Activated CD4-positive, alpha-beta memory T cell treated with anti-CD3 and anti-CD28 coated beads for 36 hours (primary cell): Measurements from ENCODE around the gene KDM2A. TPM values are rescaled to one million over a fixed set of nuclear protein-coding genes. Genes with fewer than 3 reads are reported as not detected.
"Not testable (repeated sequence)": the region's sequence is repeated elsewhere in the genome, so short reads cannot be mapped to it uniquely, and the experiment has no call there.

Experiments
- CTCF ChIA-PET: fragments of 350-600 bp; sonication (Branson Sonifier 250); formaldehyde crosslinking; loops from one replicate; lab custom pipeline; 2021; ENCODE audit warnings: antibody characterized with exemption, inconsistent platforms; lab: Charles Lee
- POLR2A ChIA-PET: fragments of 350-600 bp; sonication (Branson Sonifier 250); formaldehyde crosslinking; loops from one replicate; lab custom pipeline; 2021; ENCODE audit warnings: antibody characterized with exemption; lab: Charles Lee
- DNase-seq: peaks from one replicate; pipeline ENCODE4 v3.0.0-alpha.2; 2020
- H3K27ac Mint-ChIP-seq: one replicate; pipeline ENCODE4 v1.8.0; 2021; ENCODE audit warnings: mixed read lengths
- H3K27me3 Mint-ChIP-seq: one replicate; pipeline ENCODE4 v1.8.0; 2021; ENCODE audit warnings: mixed read lengths
- H3K36me3 Mint-ChIP-seq: one replicate; pipeline ENCODE4 v1.8.0; 2021; ENCODE audit warnings: mixed read lengths
- H3K4me1 Mint-ChIP-seq: one replicate; pipeline ENCODE4 v1.8.0; 2021; ENCODE audit warnings: low read depth, mixed read lengths
- H3K4me3 Mint-ChIP-seq: one replicate; pipeline ENCODE4 v1.8.0; 2021; ENCODE audit warnings: mild to moderate bottlenecking, mixed read lengths
- H3K9me3 Mint-ChIP-seq: one replicate; pipeline ENCODE4 v1.8.0; 2021; ENCODE audit warnings: mixed read lengths
- intact Hi-C: fragments of 100-400 bp; cut with micrococcal nuclease; formaldehyde crosslinking; loops from one replicate; pipeline ENCODE4 v1.15.1; 2023
- total RNA-seq, 2 experiments: library from RNA; stranded (reverse); gene quantifications; one replicate each; pipeline ENCODE4 v1.2.3, GENCODE V29; 2021

KDM2A gene
- total RNA-seq, 2 experiments from 2014 or later: 65.1 to 69.6 TPM

GRCh38 chr11:67153971-67154370 lies 34.9 kb downstream of the KDM2A start:
- DNase-seq: no peak
- intact Hi-C loops: no loop called here
- H3K27me3 Mint-ChIP-seq: no peaks in the 10 kb centered on the region
- H3K4me1 Mint-ChIP-seq: peaks cover 9% of the 10 kb centered on the region
- H3K4me3 Mint-ChIP-seq: no peak overlapping the region
- H3K36me3 Mint-ChIP-seq: peaks cover 8% of the 10 kb centered on the region
- no peaks in the 10 kb centered on the region for H3K9me3 Mint-ChIP-seq
- H3K27ac Mint-ChIP-seq: no peak overlapping the region
- ChIA-PET CTCF (interaction anchor here (2.6 kb wide), 1 partner anchor 14 kb away, joined by 12 read pairs; no protein-coding TSS in a partner anchor), POLR2A (no interaction called here)

GRCh38 chr11:67154726-67155125 lies 35.7 kb downstream of the KDM2A start:
- CTCF ChIA-PET: interaction anchor here (2.6 kb wide), 1 partner anchor 13 kb away, joined by 12 read pairs; no protein-coding TSS in a partner anchor
- intact Hi-C loops: no loop called here
- H3K4me3 Mint-ChIP-seq: no peak overlapping the region

GRCh38 chr11:67157691-67158090 lies 38.6 kb downstream of the KDM2A start:
- no peaks in the 10 kb centered on the region for H3K27me3 Mint-ChIP-seq
- no peak overlapping the region for H3K27ac Mint-ChIP-seq

More at GRCh38 chr11:67154726-67155125, 35.7 kb downstream of the KDM2A start:
- H3K4me1 Mint-ChIP-seq: peaks cover 15% of the 10 kb centered on the region
- H3K27ac Mint-ChIP-seq: no peak overlapping the region
- no peak for DNase-seq
- H3K27me3 Mint-ChIP-seq: no peaks in the 10 kb centered on the region
- POLR2A ChIA-PET: no interaction called here
- peaks cover 8% of the 10 kb centered on the region for H3K36me3 Mint-ChIP-seq
- no peaks in the 10 kb centered on the region for H3K9me3 Mint-ChIP-seq

GRCh38 chr11:67158221-67158620 lies 39.2 kb downstream of the KDM2A start:
- H3K9me3 Mint-ChIP-seq: no peaks in the 10 kb centered on the region
- H3K4me3 Mint-ChIP-seq: no peak overlapping the region
- peaks cover 39% of the 10 kb centered on the region for H3K4me1 Mint-ChIP-seq
- ChIA-PET CTCF (interaction anchor here (0.9 to 1.9 kb wide), 2 partner anchors 10 to 159 kb away, joined by 3 to 6 read pairs; no protein-coding TSS in a partner anchor), POLR2A (interaction anchor here (0.6 kb wide), 1 partner anchor 168 kb away, joined by 4 read pairs; no protein-coding TSS in a partner anchor)
- intact Hi-C loops: no loop called here
- H3K36me3 Mint-ChIP-seq: no peaks in the 10 kb centered on the region
- H3K27me3 Mint-ChIP-seq: no peaks in the 10 kb centered on the region
- no peak overlapping the region for H3K27ac Mint-ChIP-seq
- no peak for DNase-seq

More at GRCh38 chr11:67157691-67158090, 38.6 kb downstream of the KDM2A start:
- ChIA-PET POLR2A (interaction anchor here (0.6 kb wide), 1 partner anchor 169 kb away, joined by 4 read pairs; no protein-coding TSS in a partner anchor), CTCF (interaction anchor here (0.6 to 0.9 kb wide), 3 partner anchors 10 to 159 kb away, joined by 3 to 4 read pairs (median 3); no protein-coding TSS in a partner anchor)
- no peak for DNase-seq
- peaks cover 35% of the 10 kb centered on the region for H3K4me1 Mint-ChIP-seq
- intact Hi-C loops: no loop called here
- H3K36me3 Mint-ChIP-seq: no peaks in the 10 kb centered on the region
- H3K4me3 Mint-ChIP-seq: no peak overlapping the region
- no peaks in the 10 kb centered on the region for H3K9me3 Mint-ChIP-seq

- Mint-ChIP-seq H3K9me3 (no peaks in the 10 kb centered on the region), H3K27ac (no peak overlapping the region), H3K4me1 (peaks cover 43% of the 10 kb centered on the region), H3K4me3 (no peak overlapping the region), H3K27me3 (no peaks in the 10 kb centered on the region), H3K36me3 (no peaks in the 10 kb centered on the region)
- ChIA-PET POLR2A (no interaction called here), CTCF (interaction anchor here (1.2 kb wide), 1 partner anchor 12 kb away, joined by 4 read pairs; no protein-coding TSS in a partner anchor)
- DNase-seq: no peak
- intact Hi-C loops: loop anchor here (5.0 kb wide), 1 partner anchor 43 kb away; the partner anchor contains the start of gene KDM2A
These were observed 41.0 kb downstream of the KDM2A start for GRCh38 chr11:67160045-67160444.

- H3K4me3 Mint-ChIP-seq: no peak overlapping the region
- H3K9me3 Mint-ChIP-seq: no peaks in the 10 kb centered on the region
- no peaks in the 10 kb centered on the region for H3K27me3 Mint-ChIP-seq
- peaks cover 47% of the 10 kb centered on the region for H3K4me1 Mint-ChIP-seq
- CTCF ChIA-PET: interaction anchor here (0.6 to 1.2 kb wide), 2 partner anchors 10 to 15 kb away, joined by 4 read pairs; no protein-coding TSS in a partner anchor
- POLR2A ChIA-PET: interaction anchor here (0.6 kb wide), 1 partner anchor 1885 kb away, joined by 4 read pairs; no protein-coding TSS in a partner anchor
- H3K36me3 Mint-ChIP-seq: no peaks in the 10 kb centered on the region
- no peak for DNase-seq
- intact Hi-C loops: loop anchor here (5.0 kb wide), 1 partner anchor 44 kb away; the partner anchor contains the start of gene KDM2A
- peak overlapping the region; percentile 57 for H3K27ac Mint-ChIP-seq
These were observed 42.1 kb downstream of the KDM2A start for GRCh38 chr11:67160872-67161783.

GRCh38 chr11:67163006-67163405 lies 43.9 kb downstream of the KDM2A start:
- no peaks in the 10 kb centered on the region for H3K9me3 Mint-ChIP-seq
- CTCF ChIA-PET: interaction anchor here (1.2 kb wide), 1 partner anchor 8 kb away, joined by 3 read pairs; no protein-coding TSS in a partner anchor
- peaks cover 46% of the 10 kb centered on the region for H3K4me1 Mint-ChIP-seq
- no peaks in the 10 kb centered on the region for H3K27me3 Mint-ChIP-seq
- intact Hi-C loops: loop anchor here (5.0 kb wide), 1 partner anchor 46 kb away; the partner anchor contains the start of gene KDM2A
- no peak for DNase-seq
- H3K27ac Mint-ChIP-seq: no peak overlapping the region
- no peaks in the 10 kb centered on the region for H3K36me3 Mint-ChIP-seq
- H3K4me3 Mint-ChIP-seq: no peak overlapping the region
- POLR2A ChIA-PET: no interaction called here

- H3K27ac Mint-ChIP-seq: no peak overlapping the region
- intact Hi-C loops: no loop called here
- CTCF ChIA-PET: interaction anchor here (0.6 to 1.3 kb wide), 3 partner anchors 11 to 86 kb away, joined by 3 read pairs; no protein-coding TSS in a partner anchor
These were observed 46.6 kb downstream of the KDM2A start for GRCh38 chr11:67165623-67166022.

GRCh38 chr11:67167091-67167490 lies 48.0 kb downstream of the KDM2A start:
- no peak overlapping the region for H3K4me3 Mint-ChIP-seq
- H3K27me3 Mint-ChIP-seq: no peaks in the 10 kb centered on the region
- ChIA-PET POLR2A (interaction anchor here (0.7 kb wide), 1 partner anchor 139 kb away, joined by 3 read pairs; no protein-coding TSS in a partner anchor), CTCF (interaction anchor here (0.7 to 1.7 kb wide), 17 partner anchors 8 to 529 kb away, joined by 3 to 13 read pairs (median 4); partner anchors contain the start of genes KDM2A and RBM4)
- H3K4me1 Mint-ChIP-seq: peaks cover 26% of the 10 kb centered on the region
- intact Hi-C loops: no loop called here
- H3K36me3 Mint-ChIP-seq: no peaks in the 10 kb centered on the region
- DNase-seq: no peak
- H3K27ac Mint-ChIP-seq: no peak overlapping the region
- H3K9me3 Mint-ChIP-seq: no peaks in the 10 kb centered on the region

More at GRCh38 chr11:67165623-67166022, 46.6 kb downstream of the KDM2A start:
- Mint-ChIP-seq H3K4me1 (peaks cover 26% of the 10 kb centered on the region), H3K9me3 (no peaks in the 10 kb centered on the region), H3K4me3 (no peak overlapping the region), H3K27me3 (no peaks in the 10 kb centered on the region), H3K36me3 (no peaks in the 10 kb centered on the region)
- POLR2A ChIA-PET: no interaction called here
- DNase-seq: no peak

- no peaks in the 10 kb centered on the region for H3K27me3 Mint-ChIP-seq
- no peaks in the 10 kb centered on the region for H3K36me3 Mint-ChIP-seq
- intact Hi-C loops: loop anchor here (1.0 kb wide), 1 partner anchor 86 kb away; no protein-coding TSS in a partner anchor
- no peaks in the 10 kb centered on the region for H3K9me3 Mint-ChIP-seq
- H3K4me1 Mint-ChIP-seq: peaks cover 26% of the 10 kb centered on the region
- no peak for DNase-seq
- no peak overlapping the region for H3K4me3 Mint-ChIP-seq
- POLR2A ChIA-PET: no interaction called here
- CTCF ChIA-PET: interaction anchor here (0.5 to 1.7 kb wide), 20 partner anchors 9 to 316 kb away, joined by 3 to 13 read pairs (median 3); partner anchors contain the start of gene KDM2A
- H3K27ac Mint-ChIP-seq: no peak overlapping the region
These were observed 48.7 kb downstream of the KDM2A start for GRCh38 chr11:67167719-67168118.

GRCh38 chr11:67168911-67169310 lies 49.8 kb downstream of the KDM2A start:
- intact Hi-C loops: loop anchor here (1.0 kb wide), 1 partner anchor 88 kb away; no protein-coding TSS in a partner anchor
- H3K9me3 Mint-ChIP-seq, H3K27me3 Mint-ChIP-seq, DNase-seq, POLR2A ChIA-PET, H3K36me3 Mint-ChIP-seq, H3K27ac Mint-ChIP-seq, H3K4me3 Mint-ChIP-seq: not testable (repeated sequence)
- peaks cover 22% of the 10 kb centered on the region for H3K4me1 Mint-ChIP-seq
- CTCF ChIA-PET: interaction anchor here (1.3 kb wide), 1 partner anchor 87 kb away, joined by 6 read pairs; no protein-coding TSS in a partner anchor
